ENCODE measurements around the gene SLCO2A1. TPM values are rescaled to one million over a fixed set of nuclear protein-coding genes. Genes with fewer than 3 reads are reported as not detected.
A peak's percentile ranks its signal among the peaks of the same experiment; 100 is the strongest.

SLCO2A1 gene
- total RNA-seq = 10 to 100 TPM in 1 of 4 donors, 1 to 10 TPM in 3; 3.3 to 18.9 (median 6.0) TPM

- Histone ChIP-seq H3K4me3 (peak within 1 kb of the TSS; percentile 49 to 76 (median 73)), H3K4me1 (peaks cover 0 to 44% (median 5%) of the 10 kb centered on the region in 3 donors), H3K9me3 (no peaks in the 10 kb centered on the region), H3K36me3 (no peaks in the 10 kb centered on the region), H3K27me3 (peaks cover 0 to 37% (median 0%) of the 10 kb centered on the region in 4 donors), H3K27ac (peak within 1 kb of the TSS; percentile 48 to 83 (median 56))
- TF ChIP-seq CTCF (IDR thresholded peaks at IDR 0.05) = no peak
- peak in 1 of 4 donors; percentile 30 for TF ChIP-seq POLR2A (IDR thresholded peaks at IDR 0.05)
- 0% methylated on average over 9 of the region's 67 CpGs; no CpG with 5 or more reads in 1 of the 2 donors for WGBS, 2 donors
- intact Hi-C loops (cut with DNase I) = no loop called here
- no peak for DNase-seq
Measured at GRCh38 chr3:134029734-134030378, at the start of gene SLCO2A1. SLCO2A1 (minus strand) TSS chr3:134029925; CDS start chr3:134029802, 123 bp downstream.

GRCh38 chr3:134079111-134079547 lies 49.4 kb upstream of the SLCO2A1 start:
- Histone ChIP-seq H3K9me3 (peaks cover 0 to 4% (median 0%) of the 10 kb centered on the region in 3 donors), H3K36me3 (no peaks in the 10 kb centered on the region), H3K27me3 (no peaks in the 10 kb centered on the region), H3K4me1 (no peaks in the 10 kb centered on the region), H3K27ac (no peak overlapping the region), H3K4me3 (no peak overlapping the region)
- no peak for DNase-seq
- no peak for TF ChIP-seq CTCF (IDR thresholded peaks at IDR 0.05)
- no peak for TF ChIP-seq POLR2A (IDR thresholded peaks at IDR 0.05)
- intact Hi-C loops (cut with DNase I) = no loop called here
- WGBS, 2 donors = 69 to 73% methylated on average over 3 to 4 of the region's 4 CpGs

- Histone ChIP-seq H3K27me3 (no peaks in the 10 kb centered on the region), H3K27ac (no peak overlapping the region), H3K4me1 (no peaks in the 10 kb centered on the region), H3K9me3 (peaks cover 0 to 4% (median 0%) of the 10 kb centered on the region in 3 donors), H3K36me3 (no peaks in the 10 kb centered on the region), H3K4me3 (no peak overlapping the region)
- TF ChIP-seq POLR2A (IDR thresholded peaks at IDR 0.05) (no peak), CTCF (IDR thresholded peaks at IDR 0.05) (no peak)
- WGBS, 2 donors = 78 to 82% methylated on average over 8 of the region's 8 CpGs
- DNase-seq = no peak
- intact Hi-C loops (cut with DNase I) = no loop called here
Measured at GRCh38 chr3:134078169-134078831, 48.6 kb upstream of the SLCO2A1 start.

- peaks cover 0 to 4% (median 0%) of the 10 kb centered on the region in 3 donors for H3K9me3 ChIP-seq
- no peak overlapping the region for H3K27ac ChIP-seq
- DNase-seq = no peak
- H3K4me3 ChIP-seq = no peak overlapping the region
- no peaks in the 10 kb centered on the region for H3K4me1 ChIP-seq
- TF ChIP-seq POLR2A (IDR thresholded peaks at IDR 0.05) (no peak), CTCF (IDR thresholded peaks at IDR 0.05) (no peak)
- intact Hi-C loops (cut with DNase I) = no loop called here
- WGBS, 2 donors = 79% methylated on average over 3 of the region's 3 CpGs; no CpG with 5 or more reads in 1 of the 2 donors
- H3K27me3 ChIP-seq = no peaks in the 10 kb centered on the region
- H3K36me3 ChIP-seq = no peaks in the 10 kb centered on the region
Measured at GRCh38 chr3:134077649-134078161, 48.0 kb upstream of the SLCO2A1 start.

GRCh38 chr3:134076851-134077250 lies 47.1 kb upstream of the SLCO2A1 start:
- no peak for DNase-seq
- intact Hi-C loops (cut with DNase I) = no loop called here

More at GRCh38 chr3:134076851-134077250, 47.1 kb upstream of the SLCO2A1 start:
- TF ChIP-seq POLR2A (IDR thresholded peaks at IDR 0.05) (no peak), CTCF (IDR thresholded peaks at IDR 0.05) (no peak)
- Histone ChIP-seq H3K27ac (no peak overlapping the region), H3K27me3 (no peaks in the 10 kb centered on the region), H3K9me3 (peaks cover 0 to 4% (median 0%) of the 10 kb centered on the region in 3 donors), H3K4me1 (no peaks in the 10 kb centered on the region), H3K4me3 (no peak overlapping the region), H3K36me3 (no peaks in the 10 kb centered on the region)
- 83 to 92% methylated on average over 2 of the region's 2 CpGs for WGBS, 2 donors
